H9 (cell line): ENCODE data around the gene ETFRF1. TPM values are rescaled to one million over a fixed set of nuclear protein-coding genes. Genes with fewer than 3 reads are reported as not detected.

Source experiments
- DNase-seq: peaks from one replicate; pipeline ENCODE4 v3.0.0-alpha.2; 2017
- H2AFZ ChIP-seq: one replicate; pipeline ENCODE4 v1.6.1; 2013; ENCODE audit warnings: mild to moderate bottlenecking, low read length, control low read depth, moderate library complexity
- H2AK5ac ChIP-seq: 2 replicates; pipeline ENCODE4 v1.6.1; 2013; ENCODE audit warnings: low read length, control low read depth, mixed read lengths; ENCODE audit not compliant: insufficient read length
- H2BK120ac ChIP-seq: one replicate; pipeline ENCODE4 v1.6.1; 2013; ENCODE audit warnings: low read depth, mild to moderate bottlenecking, low read length, control low read depth, inconsistent platforms; ENCODE audit not compliant: poor library complexity, severe bottlenecking
- H2BK12ac ChIP-seq: 2 replicates; pipeline ENCODE4 v1.6.1; 2013; ENCODE audit warnings: low read length, control low read depth, mixed read lengths, low read depth; ENCODE audit not compliant: insufficient read length
- H2BK15ac ChIP-seq: 2 replicates; pipeline ENCODE4 v1.6.1; 2013; ENCODE audit warnings: low read depth, low read length, control low read depth
- H2BK20ac ChIP-seq: one replicate; pipeline ENCODE4 v1.6.1; 2013; ENCODE audit warnings: low read depth, mild to moderate bottlenecking, low read length, control low read depth, inconsistent platforms; ENCODE audit not compliant: poor library complexity, severe bottlenecking
- H2BK5ac ChIP-seq: 2 replicates; pipeline ENCODE4 v1.6.1; 2013; ENCODE audit warnings: low read length, control low read depth, mixed read lengths; ENCODE audit not compliant: insufficient read length
- H3K14ac ChIP-seq: 2 replicates; pipeline ENCODE4 v1.6.1; 2013; ENCODE audit warnings: low read length, control low read depth; ENCODE audit not compliant: insufficient read depth
- H3K18ac ChIP-seq: 2 replicates; pipeline ENCODE4 v1.6.1; 2013; ENCODE audit warnings: low read depth, mild to moderate bottlenecking, mixed read lengths, low read length, control low read depth; ENCODE audit not compliant: insufficient read length
- H3K23ac ChIP-seq: 2 replicates; pipeline ENCODE4 v1.6.1; 2013; ENCODE audit warnings: low read length, control low read depth, mixed read lengths, low read depth; ENCODE audit not compliant: insufficient read length
- H3K23me2 ChIP-seq: 2 replicates; pipeline ENCODE4 v1.6.1; 2013; ENCODE audit warnings: low read depth, mild to moderate bottlenecking, mixed read lengths, low read length, control low read depth; ENCODE audit not compliant: insufficient read length, poor library complexity, severe bottlenecking
- H3K27ac ChIP-seq: 2 replicates; pipeline ENCODE4 v1.5.1; 2013; ENCODE audit warnings: low read length, control low read depth, mixed read lengths, low read depth; ENCODE audit not compliant: insufficient read length
- H3K27me3 ChIP-seq: 2 replicates; pipeline ENCODE4 v1.6.1; 2013; ENCODE audit warnings: low read length, control low read depth, inconsistent platforms; ENCODE audit not compliant: insufficient read depth
- H3K4ac ChIP-seq: 2 replicates; pipeline ENCODE4 v1.6.1; 2013; ENCODE audit warnings: low read depth, mild to moderate bottlenecking, control low read depth, inconsistent platforms, low read length, moderate library complexity
- H3K4me1 ChIP-seq: 2 replicates; pipeline ENCODE4 v1.6.1; 2013; ENCODE audit warnings: low read length, control low read depth, inconsistent platforms; ENCODE audit not compliant: insufficient read depth
- H3K4me2 ChIP-seq: 2 replicates; pipeline ENCODE4 v1.6.1; 2013; ENCODE audit warnings: low read length, control low read depth, mixed read lengths; ENCODE audit not compliant: insufficient read length, insufficient read depth
- H3K56ac ChIP-seq: 2 replicates; pipeline ENCODE4 v1.6.1; 2013; ENCODE audit warnings: low read depth, mild to moderate bottlenecking, mixed read lengths, low read length, control low read depth; ENCODE audit not compliant: insufficient read length
- H3K79me1 ChIP-seq: 2 replicates; pipeline ENCODE4 v1.6.1; 2013; ENCODE audit warnings: low read depth, mild to moderate bottlenecking, moderate library complexity, low read length, control low read depth, inconsistent platforms; ENCODE audit not compliant: insufficient read depth, poor library complexity, severe bottlenecking
- H3K79me2 ChIP-seq: 2 replicates; pipeline ENCODE4 v1.6.1; 2013; ENCODE audit warnings: low read length, control low read depth, inconsistent platforms; ENCODE audit not compliant: insufficient read depth
- H3K9ac ChIP-seq: 2 replicates; pipeline ENCODE4 v1.6.1; 2013; ENCODE audit warnings: low read length, control low read depth, mixed read lengths; ENCODE audit not compliant: insufficient read length; ENCODE audit errors: extremely low read depth
- H3K9me3 ChIP-seq: one replicate; pipeline ENCODE4 v1.6.1; 2013; ENCODE audit warnings: low read depth, low read length, inconsistent platforms; ENCODE audit not compliant: control insufficient read depth
- H3T11ph ChIP-seq: one replicate; pipeline ENCODE4 v1.6.1; 2013; ENCODE audit warnings: mild to moderate bottlenecking, low read length, control low read depth, inconsistent platforms
- H4K20me1 ChIP-seq: one replicate; pipeline ENCODE4 v1.6.1; 2013; ENCODE audit not compliant: control insufficient read depth, insufficient read length, insufficient read depth
- H4K5ac ChIP-seq: 2 replicates; pipeline ENCODE4 v1.6.1; 2013; ENCODE audit warnings: low read depth, mild to moderate bottlenecking, mixed read lengths, low read length, control low read depth; ENCODE audit not compliant: insufficient read length
- H4K8ac ChIP-seq: replicated peaks from 2 replicates; pipeline ENCODE4 v1.6.1; 2013; ENCODE audit warnings: low read length, control low read depth, mixed read lengths, low read depth; ENCODE audit not compliant: insufficient read length
- H4K91ac ChIP-seq: 2 replicates; pipeline ENCODE4 v1.6.1; 2013; ENCODE audit warnings: low read depth, mild to moderate bottlenecking, moderate library complexity, mixed read lengths, low read length, control low read depth; ENCODE audit not compliant: insufficient read length
- H3K27ac Mint-ChIP-seq, 3 experiments: 2 replicates in 2 of 3; 3 replicates in 1 of 3; pipeline ENCODE4 v1.8.0; 2020 to 2021; ENCODE audit warnings: mixed read lengths in 3 of 3, mild to moderate bottlenecking in 1 of 3, moderate library complexity in 1 of 3
- H3K27me3 Mint-ChIP-seq: 2 replicates; pipeline ENCODE4 v1.8.0; 2021; ENCODE audit warnings: low read depth, mild to moderate bottlenecking, moderate library complexity, mixed read lengths
- H3K36me3 Mint-ChIP-seq, 3 experiments: 2 replicates in 2 of 3; 3 replicates in 1 of 3; pipeline ENCODE4 v1.8.0; 2020 to 2021; ENCODE audit warnings: low read depth in 3 of 3, mixed read lengths in 3 of 3; ENCODE audit not compliant: insufficient read depth in 1 of 3
- H3K4me1 Mint-ChIP-seq, 2 experiments: 2 replicates each; pipeline ENCODE4 v1.8.0; 2020; ENCODE audit warnings: mixed read lengths in 2 of 2
- H3K4me3 Mint-ChIP-seq, 2 experiments: 2 replicates in 1 of 2; 3 replicates in 1 of 2; pipeline ENCODE4 v1.8.0; 2020 to 2021; ENCODE audit warnings: mild to moderate bottlenecking in 2 of 2, mixed read lengths in 2 of 2, moderate library complexity in 1 of 2
- H3K9me3 Mint-ChIP-seq, 2 experiments: 2 replicates in 1 of 2; 3 replicates in 1 of 2; pipeline ENCODE4 v1.8.0; 2020; ENCODE audit warnings: mild to moderate bottlenecking in 2 of 2, mixed read lengths in 2 of 2, moderate library complexity in 1 of 2
- WGBS: extraction: QIAGEN DNeasy Blood & Tissue Kit; methylation state at CpG from one replicate; pipeline ENCODE4 v1.1.7; 2013; ENCODE audit warnings: missing lambda C conversion rate, low lambda C conversion rate, mixed read lengths; ENCODE audit not compliant: insufficient read length; ENCODE audit errors: extremely low coverage; 5-methylcytosine and 5-hydroxymethylcytosine counted together
- total RNA-seq: library from RNA; stranded (reverse); gene quantifications from 2 replicates; pipeline ENCODE4 v1.2.1, GENCODE V29; 2021
- TF ChIP-seq, protein P1 (sequence below): fragments of 200-600 bp; sonication (generic); conservative IDR thresholded peaks from 3 replicates; pipeline ENCODE4 v1.8.0; 2021; ENCODE audit warnings: antibody characterized with exemption, mild to moderate bottlenecking

The ETFRF1 gene
- total RNA-seq, 1 experiment from 2014 or later, result 7.6 TPM

DNA sequence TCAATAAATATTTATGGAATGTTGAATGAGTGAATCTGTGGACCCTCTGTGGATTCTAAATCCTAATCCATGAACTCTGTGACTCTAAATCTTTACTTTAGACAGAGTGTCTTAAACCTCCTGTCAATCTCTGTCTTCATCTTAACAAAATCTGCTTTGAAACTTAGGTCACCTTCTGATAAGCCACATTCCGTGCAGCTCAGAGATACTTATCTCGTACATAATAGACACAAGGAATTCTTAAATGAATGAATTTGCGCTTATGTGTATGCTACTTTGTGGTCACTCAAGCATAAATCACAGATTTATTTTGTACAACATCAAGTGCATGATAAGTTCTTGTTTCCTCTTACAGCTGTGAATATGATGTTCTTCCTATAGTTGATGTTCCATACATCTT, 57.9 kb downstream of the ETFRF1 start:
- Mint-ChIP-seq H3K4me3 (no peak overlapping the region), H3K4me1 (peaks cover 42 to 49% of the 10 kb centered on the region in 2 experiments), H3K27ac (no peak overlapping the region), H3K9me3 (no peaks in the 10 kb centered on the region), H3K27me3 (peaks cover 22% of the 10 kb centered on the region), H3K36me3 (peaks cover 0 to 5% (median 4%) of the 10 kb centered on the region in 3 experiments; a peak in 2 of 7 replicates)
- Histone ChIP-seq H3K56ac (no peak overlapping the region), H3K79me1 (no peaks in the 10 kb centered on the region), H3K4ac (no peak overlapping the region), H3K4me2 (no peak overlapping the region), H3K23ac (no peak overlapping the region), H2BK120ac (no peak overlapping the region), H3K4me1 (peaks cover 13% of the 10 kb centered on the region), H2AFZ (no peak overlapping the region), H2AK5ac (no peak overlapping the region), H3K14ac (no peak overlapping the region), H4K20me1 (no peaks in the 10 kb centered on the region), H2BK5ac (no peak overlapping the region), H2BK20ac (no peak overlapping the region), H3K27me3 (no peaks in the 10 kb centered on the region), H3K27ac (no peak overlapping the region), H3K9ac (no peak overlapping the region), H3K9me3 (no peaks in the 10 kb centered on the region), H2BK15ac (no peak overlapping the region), H4K8ac (no peak overlapping the region), H2BK12ac (no peak overlapping the region), H3K79me2 (peaks cover 4% of the 10 kb centered on the region; the same call in 1 of the 2 replicates), H4K91ac (no peak overlapping the region), H4K5ac (no peak overlapping the region), H3K18ac (no peak overlapping the region), H3T11ph (no peak overlapping the region), H3K23me2 (peaks cover 4% of the 10 kb centered on the region)
- TF ChIP-seq, protein P1, sequence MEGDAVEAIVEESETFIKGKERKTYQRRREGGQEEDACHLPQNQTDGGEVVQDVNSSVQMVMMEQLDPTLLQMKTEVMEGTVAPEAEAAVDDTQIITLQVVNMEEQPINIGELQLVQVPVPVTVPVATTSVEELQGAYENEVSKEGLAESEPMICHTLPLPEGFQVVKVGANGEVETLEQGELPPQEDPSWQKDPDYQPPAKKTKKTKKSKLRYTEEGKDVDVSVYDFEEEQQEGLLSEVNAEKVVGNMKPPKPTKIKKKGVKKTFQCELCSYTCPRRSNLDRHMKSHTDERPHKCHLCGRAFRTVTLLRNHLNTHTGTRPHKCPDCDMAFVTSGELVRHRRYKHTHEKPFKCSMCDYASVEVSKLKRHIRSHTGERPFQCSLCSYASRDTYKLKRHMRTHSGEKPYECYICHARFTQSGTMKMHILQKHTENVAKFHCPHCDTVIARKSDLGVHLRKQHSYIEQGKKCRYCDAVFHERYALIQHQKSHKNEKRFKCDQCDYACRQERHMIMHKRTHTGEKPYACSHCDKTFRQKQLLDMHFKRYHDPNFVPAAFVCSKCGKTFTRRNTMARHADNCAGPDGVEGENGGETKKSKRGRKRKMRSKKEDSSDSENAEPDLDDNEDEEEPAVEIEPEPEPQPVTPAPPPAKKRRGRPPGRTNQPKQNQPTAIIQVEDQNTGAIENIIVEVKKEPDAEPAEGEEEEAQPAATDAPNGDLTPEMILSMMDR, result no peak
- DNase-seq, result no peak
- WGBS, result no CpG with 5 or more reads among the region's 3 CpGs
